A673 (cell line): ENCODE data around the gene FHL2. TPM values are rescaled to one million over a fixed set of nuclear protein-coding genes. Genes with fewer than 3 reads are reported as not detected.
"Not testable (repeated sequence)": the region's sequence is repeated elsewhere in the genome, so short reads cannot be mapped to it uniquely, and the experiment has no call there.

ENCODE experiments used
- BruUV-seq: library from RNA; stranded (reverse); fragments of 400-500 nt; replicated peaks from 2 replicates; lab custom pipeline; 2021; lab: Mats Ljungman, UMichigan
- CTCF ChIA-PET: fragments of 300-600 bp; sonication (Branson Sonifier 250); formaldehyde crosslinking; loops from one replicate; lab custom pipeline; 2022; ENCODE audit warnings: antibody characterized with exemption; lab: Charles Lee
- POLR2A ChIA-PET: fragments of 300-600 bp; sonication (Branson Sonifier 250); formaldehyde crosslinking; loops from one replicate; lab custom pipeline; 2022; ENCODE audit warnings: antibody characterized with exemption; ENCODE audit not compliant: low non-redundant PET; lab: Charles Lee
- DNase-seq: peaks from one replicate; pipeline ENCODE4 v3.0.0-alpha.2; 2015; ENCODE audit warnings: low spot score
- H3K27ac ChIP-seq: fragments of 200-600 bp; sonication (generic); 2 replicates; pipeline ENCODE4 v1.5.1; 2016; ENCODE audit warnings: mixed run types, low read depth, mild to moderate bottlenecking, mixed read lengths, antibody characterized with exemption, low read length; ENCODE audit not compliant: poor library complexity, severe bottlenecking
- H3K27me3 ChIP-seq: fragments of 200-600 bp; sonication (generic); replicated peaks from 2 replicates; pipeline ENCODE4 v1.6.1; 2017; ENCODE audit warnings: mixed run types, low read depth, mild to moderate bottlenecking, mixed read lengths, antibody characterized with exemption, low read length; ENCODE audit not compliant: insufficient read depth, poor library complexity
- H3K36me3 ChIP-seq: fragments of 200-600 bp; sonication (generic); 2 replicates; pipeline ENCODE4 v1.6.1; 2016; ENCODE audit warnings: mixed run types, mild to moderate bottlenecking, mixed read lengths, antibody characterized with exemption, low read length; ENCODE audit not compliant: insufficient read depth, poor library complexity, severe bottlenecking
- H3K4me1 ChIP-seq: fragments of 200-600 bp; sonication (generic); 2 replicates; pipeline ENCODE4 v1.6.1; 2017; ENCODE audit warnings: mixed run types, mild to moderate bottlenecking, mixed read lengths, antibody characterized with exemption, low read length; ENCODE audit not compliant: insufficient read depth, poor library complexity, severe bottlenecking
- H3K4me3 ChIP-seq: fragments of 200-600 bp; sonication (generic); 2 replicates; pipeline ENCODE4 v1.5.1; 2016; ENCODE audit warnings: low read depth, mixed run types, mild to moderate bottlenecking, mixed read lengths, low read length; ENCODE audit not compliant: poor library complexity, severe bottlenecking
- H3K9me3 ChIP-seq: fragments of 200-600 bp; sonication (generic); 2 replicates; pipeline ENCODE4 v1.6.1; 2016; ENCODE audit warnings: mixed run types, low read depth, mild to moderate bottlenecking, mixed read lengths, antibody characterized with exemption, low read length; ENCODE audit not compliant: poor library complexity, severe bottlenecking
- EZH2 ChIP-seq: fragments of 200-600 bp; sonication (generic); IDR thresholded peaks from 2 replicates; pipeline ENCODE4 v1.6.1; 2017; ENCODE audit warnings: borderline replicate concordance, low read depth, mild to moderate bottlenecking, mixed read lengths, antibody characterized with exemption, low read length; ENCODE audit not compliant: poor library complexity, severe bottlenecking
- intact Hi-C: fragments of 100-400 bp; cut with micrococcal nuclease; formaldehyde crosslinking; loops from one replicate; pipeline ENCODE4 v1.10.0; 2022; ENCODE audit not compliant: unreplicated experiment
- total RNA-seq: library from RNA; stranded (reverse); gene quantifications from 2 replicates; pipeline ENCODE4 v1.2.3, GENCODE V29; 2021
- TF ChIP-seq, protein P1 (sequence below): fragments of 300-800, 200-600 bp; sonication (generic); conservative IDR thresholded peaks from 2 replicates; pipeline ENCODE4 v1.5.1; 2017; ENCODE audit warnings: low read depth, mild to moderate bottlenecking, antibody characterized with exemption, low read length, moderate library complexity, mixed read lengths

Gene FHL2
- total RNA-seq, 1 experiment from 2014 or later, result 4.7 TPM

DNA sequence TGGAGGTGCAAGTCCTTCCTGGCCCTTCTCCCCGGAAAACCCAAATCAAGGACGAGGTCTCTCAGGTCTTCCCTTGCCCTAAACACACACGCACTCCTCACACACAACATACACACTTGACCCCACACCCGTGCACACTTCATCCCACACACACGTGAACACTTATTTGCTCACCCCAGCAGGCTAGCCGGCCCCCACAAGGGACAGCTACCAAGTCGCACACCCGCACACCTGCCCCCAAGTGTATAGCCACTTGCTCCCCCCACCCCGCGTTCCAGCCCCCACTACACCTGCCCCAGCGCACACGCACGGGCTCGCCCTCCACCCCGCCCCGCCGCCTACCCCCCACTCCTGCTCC lies 69.7 kb downstream of the FHL2 start:
- H3K27me3 ChIP-seq, result no peaks in the 10 kb centered on the region
- no TSS peak for BruUV-seq
- TF ChIP-seq, protein P1, sequence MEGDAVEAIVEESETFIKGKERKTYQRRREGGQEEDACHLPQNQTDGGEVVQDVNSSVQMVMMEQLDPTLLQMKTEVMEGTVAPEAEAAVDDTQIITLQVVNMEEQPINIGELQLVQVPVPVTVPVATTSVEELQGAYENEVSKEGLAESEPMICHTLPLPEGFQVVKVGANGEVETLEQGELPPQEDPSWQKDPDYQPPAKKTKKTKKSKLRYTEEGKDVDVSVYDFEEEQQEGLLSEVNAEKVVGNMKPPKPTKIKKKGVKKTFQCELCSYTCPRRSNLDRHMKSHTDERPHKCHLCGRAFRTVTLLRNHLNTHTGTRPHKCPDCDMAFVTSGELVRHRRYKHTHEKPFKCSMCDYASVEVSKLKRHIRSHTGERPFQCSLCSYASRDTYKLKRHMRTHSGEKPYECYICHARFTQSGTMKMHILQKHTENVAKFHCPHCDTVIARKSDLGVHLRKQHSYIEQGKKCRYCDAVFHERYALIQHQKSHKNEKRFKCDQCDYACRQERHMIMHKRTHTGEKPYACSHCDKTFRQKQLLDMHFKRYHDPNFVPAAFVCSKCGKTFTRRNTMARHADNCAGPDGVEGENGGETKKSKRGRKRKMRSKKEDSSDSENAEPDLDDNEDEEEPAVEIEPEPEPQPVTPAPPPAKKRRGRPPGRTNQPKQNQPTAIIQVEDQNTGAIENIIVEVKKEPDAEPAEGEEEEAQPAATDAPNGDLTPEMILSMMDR, result no peak
- TF ChIP-seq EZH2, result no peak
- peak overlapping the region; percentile 24 for H3K27ac ChIP-seq
- CTCF ChIA-PET, result no interaction called here
- intact Hi-C loops, result no loop called here
- peak; percentile 6 for DNase-seq
- POLR2A ChIA-PET, result no interaction called here
- H3K4me3 ChIP-seq, result peak overlapping the region; percentile 60
- no peaks in the 10 kb centered on the region for H3K36me3 ChIP-seq
- peaks cover 22% of the 10 kb centered on the region for H3K4me1 ChIP-seq
- no peaks in the 10 kb centered on the region for H3K9me3 ChIP-seq

DNA sequence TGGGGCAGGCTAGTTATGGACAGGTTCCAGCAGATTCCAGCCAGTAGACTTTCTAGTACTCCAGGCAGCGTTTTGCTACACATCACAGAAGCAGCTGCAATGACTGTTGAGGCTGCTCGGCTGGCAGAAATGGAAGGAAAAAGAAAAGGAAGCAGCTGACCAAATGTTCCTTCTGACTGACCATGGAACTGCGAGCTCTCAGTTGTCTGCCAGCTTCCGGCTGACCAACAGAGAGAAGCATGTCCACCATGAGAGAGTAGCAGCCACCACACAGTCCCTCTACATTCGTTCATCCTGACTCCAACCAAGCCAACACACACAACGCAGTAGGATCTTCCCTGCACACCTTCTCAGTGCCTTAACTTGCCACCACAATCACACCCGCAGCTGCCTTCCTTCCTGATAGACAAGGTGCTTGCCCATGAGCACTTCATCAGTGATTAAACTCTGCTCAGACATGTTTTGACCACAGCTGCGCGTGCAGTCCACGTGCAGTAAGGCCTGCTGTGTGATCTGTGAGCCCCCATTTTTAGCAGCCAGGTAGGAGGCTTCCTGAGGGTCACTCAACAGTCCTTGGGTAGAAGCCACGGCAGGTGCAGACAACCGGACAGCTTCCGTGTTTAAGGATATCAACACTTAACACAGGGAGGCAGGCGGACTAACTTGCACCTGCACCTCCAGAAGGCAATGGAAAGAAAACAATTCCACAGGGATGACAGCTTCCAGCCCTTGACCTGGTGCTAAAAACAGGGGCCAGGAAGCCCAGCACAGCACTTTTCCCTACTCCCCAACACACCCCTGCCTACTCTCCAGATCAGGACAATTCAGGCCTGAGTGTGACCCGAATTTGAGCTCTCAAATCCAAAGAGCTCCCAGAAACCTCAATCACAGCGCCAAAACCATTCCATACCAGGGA lies 70.3 kb downstream of the FHL2 start:
- intact Hi-C loops, result no loop called here
- POLR2A ChIA-PET, result no interaction called here
- Histone ChIP-seq H3K27me3 (no peaks in the 10 kb centered on the region), H3K27ac (peak overlapping the region; percentile 24), H3K9me3 (no peaks in the 10 kb centered on the region), H3K4me3 (peak overlapping the region; percentile 60), H3K36me3 (no peaks in the 10 kb centered on the region), H3K4me1 (peaks cover 22% of the 10 kb centered on the region)
- no peak for DNase-seq
- no TSS peak for BruUV-seq
- CTCF ChIA-PET, result no interaction called here
- TF ChIP-seq EZH2, result no peak
- TF ChIP-seq, protein P1, result no peak

DNA sequence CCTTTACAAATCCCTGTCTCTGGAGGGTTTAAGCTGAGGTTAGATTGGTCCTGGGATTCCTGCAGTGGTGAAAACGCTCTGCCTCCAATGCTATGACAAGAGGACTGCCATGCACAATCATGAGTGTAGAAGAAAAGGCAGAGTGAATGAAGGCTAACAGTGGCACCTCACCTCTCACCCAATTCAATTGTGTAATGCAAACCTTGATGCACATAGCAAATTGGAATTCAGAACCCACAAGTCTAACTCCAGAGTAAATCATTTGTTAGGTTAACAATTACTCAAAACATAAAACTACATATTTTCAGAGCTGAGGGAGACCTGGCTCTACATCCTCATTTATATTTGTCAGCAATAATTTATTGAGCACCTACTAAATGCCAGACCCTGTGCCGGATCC lies 71.2 kb downstream of the FHL2 start:
- CTCF ChIA-PET, result no interaction called here
- POLR2A ChIA-PET, result no interaction called here
- BruUV-seq, result TSS peak; percentile 22

DNA sequence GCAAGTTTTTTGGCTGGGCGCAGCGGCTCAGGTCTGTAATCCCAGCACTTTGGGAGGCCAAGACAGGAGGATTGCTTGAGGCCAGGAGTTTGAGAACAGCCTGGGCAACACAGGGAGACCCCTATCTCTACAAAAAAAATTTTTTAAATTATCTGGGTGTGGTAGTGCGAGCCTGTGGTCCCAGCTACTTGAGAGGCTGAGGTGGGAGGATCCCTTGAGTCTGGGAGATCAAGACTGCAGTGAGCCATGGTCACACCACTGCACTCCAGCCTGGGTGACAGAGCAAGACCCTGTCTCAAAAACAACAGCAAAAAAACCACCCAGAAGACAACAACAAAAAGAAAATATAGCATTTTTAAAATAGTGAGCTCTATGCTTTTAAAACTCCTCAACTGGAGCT lies 71.6 kb downstream of the FHL2 start:
- POLR2A ChIA-PET, intact Hi-C loops, H3K27me3 ChIP-seq, H3K9me3 ChIP-seq, H3K27ac ChIP-seq, CTCF ChIA-PET, H3K4me3 ChIP-seq, DNase-seq, H3K36me3 ChIP-seq, BruUV-seq: not testable (repeated sequence)
- peaks cover 22% of the 10 kb centered on the region for H3K4me1 ChIP-seq

More for the DNA sequence above, 71.2 kb downstream of the FHL2 start:
- Histone ChIP-seq H3K9me3 (no peaks in the 10 kb centered on the region), H3K36me3 (no peaks in the 10 kb centered on the region), H3K4me1 (peaks cover 22% of the 10 kb centered on the region), H3K27me3 (no peaks in the 10 kb centered on the region), H3K4me3 (no peak overlapping the region), H3K27ac (no peak overlapping the region)
- intact Hi-C loops, result no loop called here
- no peak for TF ChIP-seq EZH2
- no peak for DNase-seq
